ENCODE measurements around the gene AKR1C4. TPM values are rescaled to one million over a fixed set of nuclear protein-coding genes. Genes with fewer than 3 reads are reported as not detected.

The AKR1C4 gene
- total RNA-seq, 4 donors from 2014 or later, result 0.35 TPM; not detected in 3

DNA sequence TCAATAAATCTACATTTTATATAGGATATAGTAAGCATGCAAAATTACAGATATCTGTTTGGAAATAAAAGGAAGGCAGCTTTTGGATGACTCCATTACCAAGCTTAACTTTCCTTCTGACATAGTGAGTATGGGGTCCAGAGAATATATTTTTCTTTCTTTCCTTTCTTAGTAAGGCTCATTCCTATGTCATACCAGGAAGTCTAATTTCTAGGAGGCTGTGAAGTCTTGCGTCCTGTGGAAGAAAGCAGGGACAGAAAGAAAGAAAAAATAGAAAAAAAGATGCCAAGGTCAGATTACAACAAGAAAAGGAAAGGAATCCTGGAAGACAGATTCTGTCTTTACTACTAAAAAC, 48.0 kb upstream of the AKR1C4 start:
- no peaks in the 10 kb centered on the region for H3K27me3 ChIP-seq
- no peak for DNase-seq
- H3K36me3 ChIP-seq, result no peaks in the 10 kb centered on the region
- no peaks in the 10 kb centered on the region for H3K4me1 ChIP-seq
- TF ChIP-seq POLR2A (IDR thresholded peaks at IDR 0.05) (no peak), CTCF (IDR thresholded peaks at IDR 0.05 in 4 of 5, conservative IDR thresholded peaks at IDR 0.05 in 1 of 5) (no peak)
- H3K9me3 ChIP-seq, result no peaks in the 10 kb centered on the region
- in situ Hi-C loops (cut with MboI; ENCODE audit: low sequenced_read_pairs in 4 of 4) (no loop called here), intact Hi-C loops (cut with DNase I; ENCODE audit: low total_unique reads) (no loop called here)
- no peak overlapping the region for H3K4me3 ChIP-seq
- no peak overlapping the region for H3K27ac ChIP-seq
- ATAC-seq, result no peak

GRCh38 chr10:5151076-5151475, 45.6 kb upstream of the AKR1C4 start:
- ATAC-seq, result no peak
- no peaks in the 10 kb centered on the region for H3K9me3 ChIP-seq
- TF ChIP-seq POLR2A (IDR thresholded peaks at IDR 0.05) (no peak), CTCF (IDR thresholded peaks at IDR 0.05 in 4 of 5, conservative IDR thresholded peaks at IDR 0.05 in 1 of 5) (no peak)
- no peaks in the 10 kb centered on the region for H3K36me3 ChIP-seq
- no peak for DNase-seq
- no peak overlapping the region for H3K4me3 ChIP-seq
- H3K27ac ChIP-seq, result no peak overlapping the region
- no peaks in the 10 kb centered on the region for H3K4me1 ChIP-seq
- no peaks in the 10 kb centered on the region for H3K27me3 ChIP-seq
- intact Hi-C loops (cut with DNase I; ENCODE audit: low total_unique reads) (no loop called here), in situ Hi-C loops (cut with MboI; ENCODE audit: low sequenced_read_pairs in 4 of 4) (no loop called here)

DNA sequence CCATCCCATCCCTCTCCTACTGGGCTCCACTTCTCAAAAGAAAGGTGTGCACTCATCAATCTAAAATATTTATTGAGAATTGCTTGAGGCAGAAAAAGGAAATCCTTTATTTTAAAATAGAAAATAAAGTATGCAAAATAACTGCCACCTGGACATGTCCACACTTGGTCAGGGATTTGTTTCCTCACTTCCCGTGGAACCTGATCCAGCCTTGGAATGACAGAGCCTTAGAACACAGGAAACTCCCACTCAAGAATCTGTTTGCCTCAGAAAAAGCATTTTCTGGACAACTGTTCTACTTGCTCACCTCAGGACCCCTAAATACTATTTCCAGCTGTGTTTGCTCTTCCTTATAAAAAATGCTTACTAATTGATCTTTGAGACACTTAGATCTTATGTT, 40.7 kb upstream of the AKR1C4 start:
- intact Hi-C loops (cut with DNase I; ENCODE audit: low total_unique reads), result no loop called here
- no peaks in the 10 kb centered on the region for H3K27me3 ChIP-seq
- ATAC-seq (no peak), DNase-seq (no peak)
- TF ChIP-seq POLR2A (IDR thresholded peaks at IDR 0.05) (no peak), CTCF (IDR thresholded peaks at IDR 0.05 in 4 of 5, conservative IDR thresholded peaks at IDR 0.05 in 1 of 5) (no peak)
- H3K4me1 ChIP-seq, result no peaks in the 10 kb centered on the region
- no peaks in the 10 kb centered on the region for H3K36me3 ChIP-seq
- H3K4me3 ChIP-seq, result no peak overlapping the region
- H3K27ac ChIP-seq, result no peak overlapping the region
- no peaks in the 10 kb centered on the region for H3K9me3 ChIP-seq
- in situ Hi-C loops (cut with MboI; ENCODE audit: low sequenced_read_pairs in 4 of 4), result no loop called here

- Histone ChIP-seq H3K27ac (no peak overlapping the region), H3K4me3 (no peak overlapping the region), H3K9me3 (no peaks in the 10 kb centered on the region), H3K4me1 (no peaks in the 10 kb centered on the region), H3K27me3 (no peaks in the 10 kb centered on the region), H3K36me3 (no peaks in the 10 kb centered on the region)
- ATAC-seq (no peak), DNase-seq (no peak)
- in situ Hi-C loops (cut with MboI; ENCODE audit: low sequenced_read_pairs in 4 of 4) (no loop called here), intact Hi-C loops (cut with DNase I; ENCODE audit: low total_unique reads) (no loop called here)
- TF ChIP-seq CTCF (IDR thresholded peaks at IDR 0.05 in 4 of 5, conservative IDR thresholded peaks at IDR 0.05 in 1 of 5) (no peak), POLR2A (IDR thresholded peaks at IDR 0.05) (no peak)
Measured at GRCh38 chr10:5157501-5157900, 39.1 kb upstream of the AKR1C4 start.

DNA sequence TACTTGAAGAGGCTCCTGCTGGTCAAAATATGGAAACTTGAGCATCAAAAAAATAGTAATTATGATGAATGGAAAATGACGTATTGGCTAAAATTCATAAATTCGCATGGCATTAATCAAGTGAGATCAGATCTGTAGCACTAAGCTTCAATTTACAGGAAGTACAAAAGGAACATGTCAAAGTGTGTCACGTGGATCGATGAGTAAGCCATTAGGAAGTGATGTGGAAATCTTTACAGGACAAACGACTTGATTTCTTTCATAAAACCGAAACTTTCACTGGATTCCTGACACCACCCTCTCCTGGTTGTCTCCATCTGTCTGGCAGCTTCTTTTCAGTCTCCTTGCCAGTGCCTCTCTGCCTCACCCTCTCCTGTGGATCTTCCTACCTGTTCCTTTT, 37.5 kb upstream of the AKR1C4 start:
- H3K4me1 ChIP-seq, result no peaks in the 10 kb centered on the region
- H3K27ac ChIP-seq, result no peak overlapping the region
- no peak for DNase-seq
- in situ Hi-C loops (cut with MboI; ENCODE audit: low sequenced_read_pairs in 4 of 4) (no loop called here), intact Hi-C loops (cut with DNase I; ENCODE audit: low total_unique reads) (no loop called here)
- H3K9me3 ChIP-seq, result no peaks in the 10 kb centered on the region
- H3K27me3 ChIP-seq, result no peaks in the 10 kb centered on the region
- ATAC-seq, result no peak
- H3K36me3 ChIP-seq, result no peaks in the 10 kb centered on the region
- no peak overlapping the region for H3K4me3 ChIP-seq
- no peak for TF ChIP-seq CTCF (IDR thresholded peaks at IDR 0.05 in 4 of 5, conservative IDR thresholded peaks at IDR 0.05 in 1 of 5)
- no peak for TF ChIP-seq POLR2A (IDR thresholded peaks at IDR 0.05)

All from gastrocnemius medialis (tissue), 4 donors.